Naive thymus-derived CD4-positive, alpha-beta T cell (primary cell): ENCODE measurements around the gene TPST1. TPM values are rescaled to one million over a fixed set of nuclear protein-coding genes. Genes with fewer than 3 reads are reported as not detected.
"Not testable (repeated sequence)": the region's sequence is repeated elsewhere in the genome, so short reads cannot be mapped to it uniquely, and the experiment has no call there.

Experiments used
- ATAC-seq: fragments of 150-1000 bp; cut with Tn5 transposase; 2 replicates; pipeline ENCODE4 v1.10.0; 2021; ENCODE audit warnings: mild to moderate bottlenecking, moderate library complexity
- CTCF ChIA-PET: fragments of 350-600 bp; sonication (Branson Sonifier 250); formaldehyde crosslinking; loops from one replicate; lab custom pipeline; 2021; ENCODE audit warnings: antibody characterized with exemption; lab: Charles Lee
- POLR2A ChIA-PET: fragments of 350-600 bp; sonication (Branson Sonifier 250); formaldehyde crosslinking; loops from one replicate; lab custom pipeline; 2021; ENCODE audit warnings: antibody characterized with exemption, inconsistent platforms; lab: Charles Lee
- DNase-seq, 9 donors: peaks; one replicate each; pipeline versions ENCODE4 v3.0.0 to v3.0.0-alpha.2; 2020 to 2022; ENCODE audit warnings: mixed read lengths in 1 of 9
- H3K27ac ChIP-seq: one replicate; pipeline ENCODE4 v1.7.0; 2013; ENCODE audit warnings: mild to moderate bottlenecking, low read depth, low read length, moderate library complexity
- H3K27me3 ChIP-seq, 2 donors: one replicate each; pipeline ENCODE4 v1.7.0; 2013; ENCODE audit warnings: low read length in 2 of 2, mild to moderate bottlenecking in 2 of 2, moderate library complexity in 2 of 2; ENCODE audit not compliant: control insufficient read depth in 2 of 2, insufficient read depth in 2 of 2
- H3K36me3 ChIP-seq, 3 experiments: 1 replicate in 2 of 3; 2 replicates in 1 of 3; pipeline ENCODE4 v1.7.0; 2013; ENCODE audit warnings: low read length in 3 of 3, mild to moderate bottlenecking in 3 of 3, moderate library complexity in 1 of 3; ENCODE audit not compliant: insufficient read depth in 3 of 3, control insufficient read depth in 2 of 3
- H3K4me1 ChIP-seq, 2 donors: one replicate each; pipeline ENCODE4 v1.7.0; 2013; ENCODE audit warnings: low read length in 2 of 2, mild to moderate bottlenecking in 2 of 2, moderate library complexity in 1 of 2; ENCODE audit not compliant: control insufficient read depth in 2 of 2, insufficient read depth in 2 of 2
- H3K4me3 ChIP-seq: 2 replicates; pipeline ENCODE4 v1.7.0; 2013; ENCODE audit warnings: mild to moderate bottlenecking, low read length
- H3K9me3 ChIP-seq, 3 experiments: 1 replicate in 2 of 3; 2 replicates in 1 of 3; pipeline ENCODE4 v1.7.0; 2013; ENCODE audit warnings: low read length in 3 of 3; ENCODE audit not compliant: control insufficient read depth in 2 of 3
- H3K27ac Mint-ChIP-seq, 9 donors: one replicate each; pipeline ENCODE4 v1.8.0; 2020 to 2022; ENCODE audit warnings: mixed read lengths in 9 of 9, mild to moderate bottlenecking in 8 of 9, moderate library complexity in 5 of 9, inconsistent platforms in 2 of 9
- H3K27me3 Mint-ChIP-seq, 5 donors: one replicate each; pipeline ENCODE4 v1.8.0; 2021 to 2022; ENCODE audit warnings: mixed read lengths in 5 of 5, mild to moderate bottlenecking in 1 of 5
- H3K36me3 Mint-ChIP-seq, 5 donors: one replicate each; pipeline ENCODE4 v1.8.0; 2020 to 2022; ENCODE audit warnings: mixed read lengths in 5 of 5, mild to moderate bottlenecking in 3 of 5, inconsistent platforms in 1 of 5
- H3K4me1 Mint-ChIP-seq, 7 donors: one replicate each; pipeline ENCODE4 v1.8.0; 2020 to 2022; ENCODE audit warnings: mixed read lengths in 7 of 7, mild to moderate bottlenecking in 3 of 7, inconsistent platforms in 1 of 7
- H3K4me3 Mint-ChIP-seq, 10 donors: one replicate each; pipeline ENCODE4 v1.8.0; 2020 to 2022; ENCODE audit warnings: mild to moderate bottlenecking in 10 of 10, mixed read lengths in 10 of 10, moderate library complexity in 6 of 10, inconsistent platforms in 2 of 10
- H3K9me3 Mint-ChIP-seq, 11 donors: one replicate each; pipeline ENCODE4 v1.8.0; 2020 to 2022; ENCODE audit warnings: mixed read lengths in 11 of 11, mild to moderate bottlenecking in 4 of 11, inconsistent platforms in 1 of 11, moderate library complexity in 1 of 11
- intact Hi-C, 2 donors: fragments of 100-400 bp; cut with micrococcal nuclease; formaldehyde crosslinking; loops; one replicate each; pipeline ENCODE4 v1.15.1; 2023
- polyA plus RNA-seq, 2 donors: library from polyadenylated mRNA; unstranded; fragments of 300-500 nt; fragmentation: Illumina TruSeq; gene quantifications; one replicate each; pipeline ENCODE4 v1.2.3, GENCODE V29; 2021
- total RNA-seq, 6 experiments: library from RNA in 5 of 6; stranded (reverse) in 5 of 6; gene quantifications; 1 replicate in 5 of 6; 2 replicates in 1 of 6; pipeline ENCODE4 v1.2.3 and lab custom pipeline; 2021 to 2026

The TPST1 gene
- total and polyA plus RNA-seq, 7 experiments from 2014 or later: 0.70 to 5.5 (median 2.7) TPM

GRCh38 chr7:66400400-66400799, 195.3 kb downstream of the TPST1 start:
- no peak overlapping the region for H3K4me3 ChIP-seq
- peaks cover 0 to 5% (median 0%) of the 10 kb centered on the region in 3 experiments for H3K36me3 ChIP-seq
- intact Hi-C loops: no loop called here
- POLR2A ChIA-PET: no interaction called here
- H3K4me1 Mint-ChIP-seq: no peaks in the 10 kb centered on the region
- no peak overlapping the region for H3K27ac ChIP-seq
- H3K9me3 Mint-ChIP-seq: peaks cover 0 to 18% (median 6%) of the 10 kb centered on the region in 11 donors
- peaks cover 11 to 45% (median 29%) of the 10 kb centered on the region in 5 donors for H3K36me3 Mint-ChIP-seq
- no peaks in the 10 kb centered on the region for H3K27me3 ChIP-seq
- ATAC-seq (no peak), DNase-seq (no peak)
- H3K27ac Mint-ChIP-seq: no peak overlapping the region
- H3K4me1 ChIP-seq: no peaks in the 10 kb centered on the region
- no peaks in the 10 kb centered on the region for H3K27me3 Mint-ChIP-seq
- peaks cover 0 to 8% (median 0%) of the 10 kb centered on the region in 3 experiments for H3K9me3 ChIP-seq
- no peak overlapping the region for H3K4me3 Mint-ChIP-seq
- CTCF ChIA-PET: no interaction called here

DNA sequence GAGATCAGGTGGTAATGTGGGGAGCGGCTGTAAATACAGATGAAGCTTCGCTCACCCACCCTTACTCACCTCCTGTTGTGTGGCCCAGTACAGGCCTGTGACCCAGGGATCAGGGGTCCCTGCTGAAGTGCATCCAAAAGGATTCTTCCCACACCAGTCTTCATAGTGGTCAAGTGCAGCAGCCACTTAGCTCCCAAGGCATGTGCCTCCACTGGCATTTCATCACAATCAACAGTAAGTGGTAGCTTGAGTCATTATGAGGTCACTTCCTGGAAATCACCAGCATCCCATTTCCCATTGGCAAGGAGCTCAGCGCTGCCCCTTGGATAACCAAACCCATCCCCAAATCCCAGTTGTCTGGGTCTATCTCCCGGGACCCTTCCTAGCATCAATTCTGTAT, 196.0 kb downstream of the TPST1 start:
- H3K27me3 ChIP-seq, H3K27ac ChIP-seq, H3K27ac Mint-ChIP-seq, H3K27me3 Mint-ChIP-seq, H3K36me3 ChIP-seq, ATAC-seq, intact Hi-C loops, H3K9me3 ChIP-seq, POLR2A ChIA-PET, H3K4me1 ChIP-seq, CTCF ChIA-PET, DNase-seq, H3K4me3 ChIP-seq, H3K4me1 Mint-ChIP-seq, H3K4me3 Mint-ChIP-seq: not testable (repeated sequence)
- H3K9me3 Mint-ChIP-seq: peaks cover 0 to 18% (median 6%) of the 10 kb centered on the region in 11 donors
- H3K36me3 Mint-ChIP-seq: peaks cover 11 to 38% (median 29%) of the 10 kb centered on the region in 5 donors

GRCh38 chr7:66401932-66402331, 196.8 kb downstream of the TPST1 start:
- Mint-ChIP-seq H3K36me3 (peaks cover 11 to 34% (median 29%) of the 10 kb centered on the region in 5 donors), H3K9me3 (peaks cover 0 to 18% (median 6%) of the 10 kb centered on the region in 11 donors)
- POLR2A ChIA-PET, H3K9me3 ChIP-seq, CTCF ChIA-PET, H3K4me3 ChIP-seq, ATAC-seq, DNase-seq, H3K4me1 Mint-ChIP-seq, H3K27me3 Mint-ChIP-seq, H3K27me3 ChIP-seq, intact Hi-C loops, H3K36me3 ChIP-seq, H3K4me1 ChIP-seq, H3K4me3 Mint-ChIP-seq, H3K27ac ChIP-seq, H3K27ac Mint-ChIP-seq: not testable (repeated sequence)

DNA sequence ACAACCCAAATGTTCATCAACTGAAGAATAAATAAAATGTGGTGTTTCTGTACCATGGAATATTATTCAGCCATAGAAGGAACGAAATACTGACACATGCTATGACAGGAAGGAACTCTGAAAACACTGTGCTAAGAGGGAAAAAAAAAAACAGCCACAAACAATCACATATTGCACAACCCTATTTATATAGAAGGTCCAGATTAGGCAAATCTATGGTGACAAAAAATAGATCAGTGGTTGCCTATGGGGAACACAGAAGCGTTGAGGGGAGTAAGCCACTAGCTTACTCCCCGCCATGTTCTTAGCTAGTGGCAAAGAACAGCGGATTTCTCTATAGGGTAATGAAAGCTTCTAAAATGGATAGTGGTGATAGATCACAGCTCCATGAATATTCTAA, 198.4 kb downstream of the TPST1 start:
- Histone ChIP-seq H3K27me3 (no peaks in the 10 kb centered on the region), H3K4me1 (no peaks in the 10 kb centered on the region), H3K36me3 (peaks cover 0 to 4% (median 0%) of the 10 kb centered on the region in 3 experiments), H3K27ac (no peak overlapping the region), H3K4me3 (no peak overlapping the region), H3K9me3 (peaks cover 0 to 8% (median 0%) of the 10 kb centered on the region in 3 experiments)
- Mint-ChIP-seq H3K36me3 (peaks cover 11 to 34% (median 29%) of the 10 kb centered on the region in 5 donors), H3K9me3 (peaks cover 0 to 18% (median 6%) of the 10 kb centered on the region in 11 donors), H3K4me3 (no peak overlapping the region), H3K27me3 (no peaks in the 10 kb centered on the region), H3K27ac (no peak overlapping the region), H3K4me1 (no peaks in the 10 kb centered on the region)
- intact Hi-C loops: no loop called here
- ATAC-seq (no peak), DNase-seq (no peak)
- POLR2A ChIA-PET: no interaction called here
- CTCF ChIA-PET: no interaction called here

DNA sequence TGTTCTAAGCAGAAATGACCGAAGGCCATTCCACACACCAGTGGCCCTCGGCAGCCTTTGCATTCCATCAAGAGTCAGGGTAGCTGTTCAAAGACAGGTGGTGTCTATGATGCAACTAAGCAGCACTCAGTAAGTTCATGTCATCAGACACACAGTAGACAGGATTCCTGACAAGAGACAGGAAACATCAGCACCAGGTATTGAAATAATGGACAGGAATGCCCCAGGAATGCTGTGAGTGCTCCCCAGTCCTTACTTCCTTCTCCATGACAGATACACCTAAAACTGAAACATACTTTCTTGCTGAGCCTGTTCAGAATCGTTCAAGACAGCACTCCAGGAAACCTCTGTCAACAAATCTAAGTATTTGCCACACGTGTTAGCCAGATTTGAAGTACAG, 204.4 kb downstream of the TPST1 start:
- no peak overlapping the region for H3K27ac ChIP-seq
- no peaks in the 10 kb centered on the region for H3K9me3 Mint-ChIP-seq
- H3K36me3 ChIP-seq: no peaks in the 10 kb centered on the region
- ATAC-seq (no peak), DNase-seq (no peak)
- no peaks in the 10 kb centered on the region for H3K9me3 ChIP-seq
- H3K4me1 Mint-ChIP-seq: peaks cover 0 to 14% (median 9%) of the 10 kb centered on the region in 7 donors
- peaks cover 0 to 5% (median 0%) of the 10 kb centered on the region in 5 donors for H3K36me3 Mint-ChIP-seq
- POLR2A ChIA-PET: no interaction called here
- no peak overlapping the region for H3K4me3 ChIP-seq
- H3K4me1 ChIP-seq: peaks cover 0 to 6% of the 10 kb centered on the region in 2 donors
- intact Hi-C loops: no loop called here
- H3K27ac Mint-ChIP-seq: no peak overlapping the region
- H3K27me3 ChIP-seq: no peaks in the 10 kb centered on the region
- H3K4me3 Mint-ChIP-seq: no peak overlapping the region
- CTCF ChIA-PET: no interaction called here
- H3K27me3 Mint-ChIP-seq: no peaks in the 10 kb centered on the region

Other genes with a start within 250 kb of the TPST1 start
- gene GUSB, start 223.1 kb upstream of the TPST1 start, total RNA-seq: 10 to 100 TPM; 41.8 to 62.5 (median 53.3) TPM
- gene GUSB, start 223.1 kb upstream of the TPST1 start, polyA plus RNA-seq: 10 to 100 TPM; 34.0 to 44.0 TPM
- gene ASL, start 129.5 kb upstream of the TPST1 start, total RNA-seq: 10 to 100 TPM; 11.3 to 29.7 (median 12.8) TPM
- 1 to 10 TPM; 4.9 to 6.7 TPM for gene ASL, start 129.5 kb upstream of the TPST1 start, polyA plus RNA-seq
- gene CRCP, start 90.5 kb upstream of the TPST1 start, total RNA-seq: 10 to 100 TPM; 29.8 to 37.9 (median 34.0) TPM
- 10 to 100 TPM; 27.3 to 32.1 TPM for gene CRCP, start 90.5 kb upstream of the TPST1 start, polyA plus RNA-seq